Endothelial cell of umbilical vein (primary cell): Measurements from ENCODE around the gene PSMD5. TPM values are rescaled to one million over a fixed set of nuclear protein-coding genes. Genes with fewer than 3 reads are reported as not detected.

Source experiments
- BruUV-seq: library from RNA; stranded (reverse); fragments of 400-500 nt; replicated peaks from 2 replicates; lab custom pipeline; 2021; lab: Mats Ljungman, UMichigan
- CTCF ChIA-PET: fragments of 300-600, 350-600 bp; sonication (Branson Sonifier 250); formaldehyde crosslinking; loops from one replicate; lab custom pipeline; 2021; ENCODE audit warnings: antibody characterized with exemption, inconsistent platforms; lab: Charles Lee
- POLR2A ChIA-PET: fragments of 300-600, 350-600 bp; sonication (Branson Sonifier 250); formaldehyde crosslinking; loops from one replicate; lab custom pipeline; 2021; ENCODE audit warnings: antibody characterized with exemption, inconsistent platforms; lab: Charles Lee
- DNase-seq: peaks from one replicate; pipeline ENCODE4 v3.0.0-alpha.2; 2011; ENCODE audit warnings: low read depth, low spot score
- FAIRE-seq: peaks from 2 replicates; lab custom pipeline; 2011; peaks lifted over from hg19 to GRCh38; lab: Jason Lieb, UNC
- H2AFZ ChIP-seq: 2 replicates; pipeline ENCODE4 v1.6.0; 2012; ENCODE audit warnings: low read depth, low read length, control low read depth, inconsistent platforms
- H3K27ac ChIP-seq: 2 replicates; pipeline ENCODE4 v1.5.1; 2011; ENCODE audit warnings: low read depth, mild to moderate bottlenecking, control low read depth, low read length, moderate library complexity; ENCODE audit not compliant: insufficient read depth
- H3K27me3 ChIP-seq, 2 experiments: 2 replicates each; pipeline versions ENCODE4 v1.6.0 to v1.6.1; 2011; ENCODE audit warnings: low read length in 2 of 2, mixed read lengths in 1 of 2; ENCODE audit not compliant: control insufficient read depth in 2 of 2, insufficient read depth in 2 of 2
- H3K36me3 ChIP-seq, 2 experiments: 2 replicates in 1 of 2; 3 replicates in 1 of 2; pipeline ENCODE4 v1.5.1; 2011; ENCODE audit warnings: low read length in 2 of 2, mild to moderate bottlenecking in 1 of 2, moderate library complexity in 1 of 2; ENCODE audit not compliant: control insufficient read depth in 2 of 2, insufficient read depth in 2 of 2; ENCODE audit errors: extremely low read depth in 1 of 2
- H3K4me1 ChIP-seq: 3 replicates; pipeline ENCODE4 v1.5.1; 2011; ENCODE audit warnings: mild to moderate bottlenecking, low read length; ENCODE audit not compliant: control insufficient read depth, insufficient read depth; ENCODE audit errors: extremely low read depth
- H3K4me2 ChIP-seq: 2 replicates; pipeline ENCODE4 v1.6.1; 2011; ENCODE audit warnings: low read length, control low read depth, mixed read lengths; ENCODE audit not compliant: insufficient read depth
- H3K4me3 ChIP-seq, 3 experiments: fragments of 200-600 bp in 1 of 3; sonication (generic), shearing (Covaris generic) in 1 of 3; replicated peaks in 1 of 3; 2 replicates each; pipeline ENCODE4 v1.5.1; 2011 to 2016; ENCODE audit warnings: control low read depth in 3 of 3, low read length in 3 of 3, mild to moderate bottlenecking in 2 of 3, inconsistent platforms in 1 of 3, low read depth in 1 of 3, moderate library complexity in 1 of 3; ENCODE audit not compliant: insufficient read depth in 1 of 3
- H3K79me2 ChIP-seq: 2 replicates; pipeline ENCODE4 v1.6.0; 2012; ENCODE audit warnings: low read length, inconsistent platforms; ENCODE audit not compliant: control insufficient read depth, insufficient read depth
- H3K9ac ChIP-seq: replicated peaks from 2 replicates; pipeline ENCODE3; 2011; ENCODE audit warnings: low read length, control low read depth; ENCODE audit not compliant: insufficient read depth; ENCODE audit errors: extremely low read depth
- H3K9me1 ChIP-seq: replicated peaks from 3 replicates; pipeline ENCODE4 v1.6.0; 2011; ENCODE audit warnings: mild to moderate bottlenecking, low read length; ENCODE audit not compliant: control insufficient read depth, insufficient read depth; ENCODE audit errors: extremely low read depth
- H3K9me3 ChIP-seq: replicated peaks from 2 replicates; pipeline ENCODE4 v1.5.1; 2012; ENCODE audit warnings: low read length, inconsistent platforms; ENCODE audit not compliant: control insufficient read depth, insufficient read depth
- H4K20me1 ChIP-seq: replicated peaks from 2 replicates; pipeline ENCODE3; 2011; ENCODE audit warnings: mild to moderate bottlenecking, low read length; ENCODE audit not compliant: control insufficient read depth, insufficient read depth; ENCODE audit errors: extremely low read depth
- EZH2 ChIP-seq: IDR thresholded peaks from 2 replicates; pipeline ENCODE4 v1.6.1; 2012; ENCODE audit warnings: borderline replicate concordance, low read depth, mild to moderate bottlenecking, moderate library complexity, low read length, inconsistent platforms; ENCODE audit not compliant: severe bottlenecking
- FOS ChIP-seq: IDR thresholded peaks from 2 replicates; pipeline ENCODE4 v1.6.1; 2011; ENCODE audit warnings: mild to moderate bottlenecking, low read length, moderate library complexity, borderline replicate concordance; ENCODE audit not compliant: insufficient read depth
- GATA2 ChIP-seq: IDR thresholded peaks from 2 replicates; pipeline ENCODE4 v1.7.0; 2011; ENCODE audit warnings: low read depth, mild to moderate bottlenecking, moderate library complexity, mixed read lengths, low read length; ENCODE audit not compliant: insufficient read length, insufficient read depth
- JUN ChIP-seq: IDR thresholded peaks from 2 replicates; pipeline ENCODE4 v1.6.1; 2011; ENCODE audit warnings: borderline replicate concordance, low read depth; ENCODE audit not compliant: insufficient read length, insufficient read depth
- MYC ChIP-seq: IDR thresholded peaks from one replicate; pipeline ENCODE4 v1.6.1; 2011; ENCODE audit warnings: mild to moderate bottlenecking, low read depth, low read length
- POLR2A ChIP-seq: IDR thresholded peaks from 2 replicates; pipeline ENCODE4 v1.6.1; 2012; ENCODE audit warnings: low read depth, mild to moderate bottlenecking, control low read depth, low read length
- POLR2AphosphoS5 ChIP-seq: IDR thresholded peaks from 2 replicates; pipeline ENCODE4 v1.6.1; 2012; ENCODE audit warnings: low read depth, mild to moderate bottlenecking, control low read depth, low read length, moderate library complexity; ENCODE audit not compliant: insufficient read depth
- dilution Hi-C: fragments of 300-500 bp; cut with MboI; formaldehyde crosslinking; loops from one replicate; pipeline ENCODE4 v1.15.0; 2019; ENCODE audit warnings: low sequenced_read_pairs; ENCODE audit not compliant: extremely low pct_ligation_motif_present
- intact Hi-C: fragments of 100-400 bp; cut with micrococcal nuclease; formaldehyde crosslinking; loops from one replicate; pipeline ENCODE4 v1.10.0; 2022
- polyA plus RNA-seq, 4 experiments: library from polyadenylated mRNA; depleted of rRNA in 3 of 4; stranded (reverse) in 3 of 4; unstranded in 1 of 4; fragments of >200 nt; gene quantifications; 2 replicates each; pipeline versions ENCODE4 v1.2.1 to v1.2.3, GENCODE V29; 2011 to 2012; ENCODE audit warnings: missing spikeins in 1 of 4
- total RNA-seq: library from RNA; stranded (reverse); gene quantifications from 2 replicates; pipeline ENCODE4 v1.2.3, GENCODE V29; 2021
- TF ChIP-seq, protein P1 (sequence below): IDR thresholded peaks from 2 replicates; pipeline ENCODE4 v1.6.1; 2011; ENCODE audit not compliant: insufficient read depth, insufficient read length
- TF ChIP-seq, protein P2 (sequence below), 2 donors: IDR thresholded peaks; 1 replicate in 1 of 2; 2 replicates in 1 of 2; pipeline ENCODE4 v1.5.1; 2011; ENCODE audit warnings: low read length in 2 of 2, mild to moderate bottlenecking in 2 of 2, moderate library complexity in 2 of 2, control low read depth in 1 of 2, inconsistent platforms in 1 of 2, low read depth in 1 of 2; ENCODE audit not compliant: insufficient read depth in 1 of 2; ENCODE audit errors: extremely low read depth in 1 of 2

PSMD5 gene
- total and polyA plus RNA-seq, 2 donors (not counting 3 experiments of a cell fraction or from before 2014, with no cell fraction given): 20.4 to 70.2 TPM

DNA sequence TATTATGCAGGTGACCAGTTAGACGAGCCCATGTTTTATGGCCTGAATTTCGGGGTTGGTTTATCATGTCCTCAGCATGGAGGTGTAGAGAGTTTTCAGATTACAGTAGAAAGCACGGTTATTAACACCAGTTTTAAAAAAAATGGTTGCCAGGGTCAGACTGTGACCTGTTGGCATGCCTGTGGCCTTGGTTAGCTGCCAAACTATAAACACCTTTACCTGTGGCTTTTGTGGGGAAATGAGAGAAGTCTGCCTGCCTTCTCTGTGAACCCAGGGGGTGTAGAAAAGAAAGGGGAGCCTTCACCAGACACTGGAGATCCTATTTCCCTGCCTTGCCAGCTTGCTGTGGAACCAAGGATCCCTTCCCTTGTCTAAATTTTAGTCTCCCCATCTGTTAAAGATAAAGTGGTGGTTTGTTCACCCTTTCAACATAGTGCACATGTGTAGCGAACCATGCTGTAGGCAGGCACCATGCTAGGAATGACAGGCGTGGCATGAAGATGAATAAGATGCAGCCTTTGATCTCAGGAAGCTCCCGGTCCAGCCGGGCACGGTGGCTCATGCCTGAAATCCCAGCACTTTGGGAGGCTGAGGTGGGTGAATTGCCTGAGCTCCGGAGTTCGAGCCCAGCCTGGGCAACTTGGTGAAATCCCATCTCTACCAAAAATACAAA lies 40.3 kb upstream of the PSMD5 start:
- Histone ChIP-seq H3K27ac (no peak overlapping the region), H3K9ac (no peak overlapping the region), H3K27me3 (no peaks in the 10 kb centered on the region), H2AFZ (no peak overlapping the region), H3K36me3 (no peaks in the 10 kb centered on the region), H3K9me1 (no peaks in the 10 kb centered on the region), H3K4me3 (no peak overlapping the region), H4K20me1 (no peaks in the 10 kb centered on the region), H3K4me1 (peaks cover 1% of the 10 kb centered on the region), H3K79me2 (no peaks in the 10 kb centered on the region), H3K9me3 (no peaks in the 10 kb centered on the region), H3K4me2 (no peak overlapping the region)
- no TSS peak for BruUV-seq
- ChIA-PET CTCF (interaction anchor here (1.0 to 1.5 kb wide), 3 partner anchors 15 to 177 kb away, joined by 4 read pairs; no protein-coding TSS in a partner anchor), POLR2A (interaction anchor here (1.0 kb wide), 1 partner anchor 14 kb away, joined by 3 read pairs; no protein-coding TSS in a partner anchor)
- TF ChIP-seq, protein P1, sequence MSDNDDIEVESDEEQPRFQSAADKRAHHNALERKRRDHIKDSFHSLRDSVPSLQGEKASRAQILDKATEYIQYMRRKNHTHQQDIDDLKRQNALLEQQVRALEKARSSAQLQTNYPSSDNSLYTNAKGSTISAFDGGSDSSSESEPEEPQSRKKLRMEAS: no peak
- TF ChIP-seq POLR2AphosphoS5: no peak
- TF ChIP-seq JUN: no peak
- no peak for TF ChIP-seq POLR2A
- TF ChIP-seq MYC: no peak
- TF ChIP-seq FOS: no peak
- TF ChIP-seq EZH2: no peak
- no peak for TF ChIP-seq GATA2
- TF ChIP-seq, protein P2, sequence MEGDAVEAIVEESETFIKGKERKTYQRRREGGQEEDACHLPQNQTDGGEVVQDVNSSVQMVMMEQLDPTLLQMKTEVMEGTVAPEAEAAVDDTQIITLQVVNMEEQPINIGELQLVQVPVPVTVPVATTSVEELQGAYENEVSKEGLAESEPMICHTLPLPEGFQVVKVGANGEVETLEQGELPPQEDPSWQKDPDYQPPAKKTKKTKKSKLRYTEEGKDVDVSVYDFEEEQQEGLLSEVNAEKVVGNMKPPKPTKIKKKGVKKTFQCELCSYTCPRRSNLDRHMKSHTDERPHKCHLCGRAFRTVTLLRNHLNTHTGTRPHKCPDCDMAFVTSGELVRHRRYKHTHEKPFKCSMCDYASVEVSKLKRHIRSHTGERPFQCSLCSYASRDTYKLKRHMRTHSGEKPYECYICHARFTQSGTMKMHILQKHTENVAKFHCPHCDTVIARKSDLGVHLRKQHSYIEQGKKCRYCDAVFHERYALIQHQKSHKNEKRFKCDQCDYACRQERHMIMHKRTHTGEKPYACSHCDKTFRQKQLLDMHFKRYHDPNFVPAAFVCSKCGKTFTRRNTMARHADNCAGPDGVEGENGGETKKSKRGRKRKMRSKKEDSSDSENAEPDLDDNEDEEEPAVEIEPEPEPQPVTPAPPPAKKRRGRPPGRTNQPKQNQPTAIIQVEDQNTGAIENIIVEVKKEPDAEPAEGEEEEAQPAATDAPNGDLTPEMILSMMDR (IDR thresholded peaks at IDR 0.05; ENCODE audit: extremely low read depth in 1 of 2, insufficient read depth in 1 of 2, low read depth in 1 of 2, low read length in 2 of 2): no peak
- intact Hi-C loops: no loop called here
- DNase-seq (no peak), FAIRE-seq (no peak)
- dilution Hi-C loops: no loop called here
